ENCODE results near the gene EMC9.

The EMC9 gene

GRCh38 chr14:24141097-24141880, at the start of gene EMC9:
TSS of gene EMC9 (minus strand) at chr14:24141591. CDS start at chr14:24141304, 287 bp downstream.
- peak; percentile 99 for DNase-seq (ENCODE audit: low spot score)

GRCh38 chr14:24190416-24190815, 49.0 kb upstream of the EMC9 start:
- DNase-seq (ENCODE audit: low spot score) = no peak

- DNase-seq (ENCODE audit: low spot score) = no peak
Measured at GRCh38 chr14:24189460-24189859, 48.1 kb upstream of the EMC9 start.

- no peak for DNase-seq (ENCODE audit: low spot score)
Measured at GRCh38 chr14:24189059-24189375, 47.6 kb upstream of the EMC9 start.

GRCh38 chr14:24188251-24189058, 47.1 kb upstream of the EMC9 start, which contains the start of gene IPO4:
TSS of gene IPO4 (minus strand) at chr14:24188816. CDS start at chr14:24188787, 29 bp downstream.
- DNase-seq (ENCODE audit: low spot score) = peak; percentile 84

GRCh38 chr14:24187539-24187915, 46.1 kb upstream of the EMC9 start:
- DNase-seq (ENCODE audit: low spot score) = no peak

GRCh38 chr14:24186831-24187538, 45.6 kb upstream of the EMC9 start:
- no peak for DNase-seq (ENCODE audit: low spot score)

- no peak for DNase-seq (ENCODE audit: low spot score)
Measured at GRCh38 chr14:24185741-24186140, 44.4 kb upstream of the EMC9 start.

- DNase-seq (ENCODE audit: low spot score) = no peak
Measured at GRCh38 chr14:24185026-24185425, 43.6 kb upstream of the EMC9 start.

- no peak for DNase-seq (ENCODE audit: low spot score)
Measured at GRCh38 chr14:24184104-24184970, 42.9 kb upstream of the EMC9 start.

- no peak for DNase-seq (ENCODE audit: low spot score)
Measured at GRCh38 chr14:24183014-24183481, 41.7 kb upstream of the EMC9 start.

GRCh38 chr14:24182110-24182882, 40.9 kb upstream of the EMC9 start:
- no peak for DNase-seq (ENCODE audit: low spot score)

GRCh38 chr14:24181371-24182077, 40.1 kb upstream of the EMC9 start:
- DNase-seq (ENCODE audit: low spot score) = no peak

- no peak for DNase-seq (ENCODE audit: low spot score)
Measured at GRCh38 chr14:24179961-24180796, 38.8 kb upstream of the EMC9 start.

- no peak for DNase-seq (ENCODE audit: low spot score)
Measured at GRCh38 chr14:24179294-24179960, 38.0 kb upstream of the EMC9 start.

GRCh38 chr14:24178399-24179178, 37.2 kb upstream of the EMC9 start:
- DNase-seq (ENCODE audit: low spot score) = no peak

- no peak for DNase-seq (ENCODE audit: low spot score)
Measured at GRCh38 chr14:24177891-24178290, 36.5 kb upstream of the EMC9 start.
